HFFc6 (cell line): ENCODE data around the gene RNPEPL1. TPM values are rescaled to one million over a fixed set of nuclear protein-coding genes. Genes with fewer than 3 reads are reported as not detected.

Source experiments
- DNase-seq: peaks from one replicate; pipeline ENCODE4 v3.0.0-alpha.2; 2018
- H3K27ac Mint-ChIP-seq: 2 replicates; pipeline ENCODE4 v1.8.0; 2020; ENCODE audit warnings: mild to moderate bottlenecking, mixed read lengths
- H3K27me3 Mint-ChIP-seq: 2 replicates; pipeline ENCODE4 v1.8.0; 2021; ENCODE audit warnings: mild to moderate bottlenecking, moderate library complexity, mixed read lengths; ENCODE audit not compliant: insufficient read depth
- H3K36me3 Mint-ChIP-seq: 2 replicates; pipeline ENCODE4 v1.8.0; 2021; ENCODE audit warnings: low read depth, mixed read lengths
- H3K4me1 Mint-ChIP-seq: 2 replicates; pipeline ENCODE4 v1.8.0; 2020; ENCODE audit warnings: low read depth, mixed read lengths
- H3K4me3 Mint-ChIP-seq: 2 replicates; pipeline ENCODE4 v1.8.0; 2020; ENCODE audit warnings: mild to moderate bottlenecking, moderate library complexity, mixed read lengths
- H3K9me3 Mint-ChIP-seq: 2 replicates; pipeline ENCODE4 v1.8.0; 2020; ENCODE audit warnings: mild to moderate bottlenecking, mixed read lengths
- CTCF ChIP-seq: fragments of 200-600 bp; sonication (generic); IDR thresholded peaks from 2 replicates; pipeline ENCODE4 v1.5.0; 2021; ENCODE audit warnings: antibody characterized with exemption, mild to moderate bottlenecking
- total RNA-seq, 6 experiments: library from RNA; stranded (reverse); fragmentation: NEBNext Ultra II Directional; extraction: Animal tissue kit (Norgen Biotek cat#: 25700); gene quantifications; 2 replicates in 1 of 6; 3 replicates in 5 of 6; pipeline ENCODE4 v1.2.3, GENCODE V29; 2021

RNPEPL1 gene
- total RNA-seq, 6 experiments from 2014 or later, result 36.9 to 48.5 (median 43.3) TPM

- no peaks in the 10 kb centered on the region for H3K36me3 Mint-ChIP-seq
Observed at GRCh38 chr2:240573071-240573515, 4.8 kb downstream of the RNPEPL1 start.

GRCh38 chr2:240573516-240574385, 5.5 kb downstream of the RNPEPL1 start:
- peaks cover 2% of the 10 kb centered on the region; the same call in 1 of the 2 replicates for H3K27me3 Mint-ChIP-seq
- 0 out of 2 replicates have a peak, but pooled peaks cover 5% of the 10 kb centered on the region for H3K4me1 Mint-ChIP-seq
- no peak overlapping the region for H3K27ac Mint-ChIP-seq
- DNase-seq, result no peak
- H3K9me3 Mint-ChIP-seq, result no peaks in the 10 kb centered on the region
- H3K36me3 Mint-ChIP-seq, result no peaks in the 10 kb centered on the region
- no peak for TF ChIP-seq CTCF
- H3K4me3 Mint-ChIP-seq, result no peak overlapping the region

More at GRCh38 chr2:240573071-240573515, 4.8 kb downstream of the RNPEPL1 start:
- H3K4me1 Mint-ChIP-seq, result 0 out of 2 replicates have a peak, but pooled peaks cover 5% of the 10 kb centered on the region
- H3K27me3 Mint-ChIP-seq, result peaks cover 2% of the 10 kb centered on the region; the same call in 1 of the 2 replicates
- no peak for DNase-seq
- H3K4me3 Mint-ChIP-seq, result no peak overlapping the region
- no peak overlapping the region for H3K27ac Mint-ChIP-seq
- peak; percentile 11; the same call in 1 of the 2 replicates for TF ChIP-seq CTCF
- H3K9me3 Mint-ChIP-seq, result no peaks in the 10 kb centered on the region

- Mint-ChIP-seq H3K27ac (no peak overlapping the region), H3K27me3 (peaks cover 2% of the 10 kb centered on the region; the same call in 1 of the 2 replicates), H3K4me1 (peaks cover 4% of the 10 kb centered on the region), H3K36me3 (no peaks in the 10 kb centered on the region), H3K9me3 (no peaks in the 10 kb centered on the region), H3K4me3 (no peak overlapping the region)
- TF ChIP-seq CTCF, result no peak
- DNase-seq, result no peak
Observed at GRCh38 chr2:240574386-240575100, 6.3 kb downstream of the RNPEPL1 start.

GRCh38 chr2:240575101-240575965, 7.0 kb downstream of the RNPEPL1 start:
- no peaks in the 10 kb centered on the region for H3K9me3 Mint-ChIP-seq
- H3K36me3 Mint-ChIP-seq, result peaks cover 1% of the 10 kb centered on the region; the same call in 1 of the 2 replicates
- DNase-seq, result no peak
- no peak overlapping the region for H3K4me3 Mint-ChIP-seq
- peaks cover 11% of the 10 kb centered on the region for H3K4me1 Mint-ChIP-seq
- H3K27me3 Mint-ChIP-seq, result peaks cover 2% of the 10 kb centered on the region; the same call in 1 of the 2 replicates
- H3K27ac Mint-ChIP-seq, result no peak overlapping the region
- TF ChIP-seq CTCF, result no peak

- Mint-ChIP-seq H3K9me3 (0 out of 2 replicates have a peak, but pooled peaks cover 3% of the 10 kb centered on the region), H3K4me3 (no peak overlapping the region), H3K4me1 (peaks cover 17% of the 10 kb centered on the region), H3K27me3 (peaks cover 2% of the 10 kb centered on the region; the same call in 1 of the 2 replicates), H3K27ac (no peak overlapping the region), H3K36me3 (peaks cover 8% of the 10 kb centered on the region)
- DNase-seq, result no peak
- TF ChIP-seq CTCF, result no peak
Observed at GRCh38 chr2:240576036-240576435, 7.8 kb downstream of the RNPEPL1 start.
